Measurements from ENCODE around the gene XKR7.

Gene XKR7

GRCh38 chr20:31953556-31954148 is 14.3 kb upstream of the XKR7 start:
- H2BK12ac ChIP-seq (ENCODE audit: low read length in 2 of 2): no peak overlapping the region
- WGBS: 72% methylated on average over 6 of the region's 6 CpGs

GRCh38 chr20:31954500-31954899 is 13.5 kb upstream of the XKR7 start:
- H3K14ac ChIP-seq (ENCODE audit: low read length in 2 of 2): no peak overlapping the region
- no peak overlapping the region for H3K4ac ChIP-seq (ENCODE audit: low read depth in 1 of 2, low read length in 2 of 2)
- no peak overlapping the region for H3K9ac ChIP-seq (ENCODE audit: low read length)
- H4K8ac ChIP-seq (ENCODE audit: low read length): no peak overlapping the region
- no peaks in the 10 kb centered on the region for H3K9me3 ChIP-seq (ENCODE audit: control insufficient read depth, low read length)
- no peak overlapping the region for H2BK120ac ChIP-seq (ENCODE audit: low read depth, low read length)
- H4K91ac ChIP-seq (ENCODE audit: low read length): no peak overlapping the region
- H3K27me3 ChIP-seq (ENCODE audit: control insufficient read depth in 1 of 2, insufficient read depth in 1 of 2, low read length in 2 of 2): peaks cover 39 to 45% of the 10 kb centered on the region in 2 experiments
- no peak overlapping the region for H2BK15ac ChIP-seq (ENCODE audit: low read depth, poor library complexity, severe bottlenecking)
- 62% methylated on average over 1 of the region's 1 CpG for WGBS
- no peak for DNase-seq
- H2BK5ac ChIP-seq (ENCODE audit: low read depth, low read length, poor library complexity, severe bottlenecking): no peak overlapping the region
- H3K79me1 ChIP-seq (replicated peaks; ENCODE audit: low read length, poor library complexity, severe bottlenecking): peaks cover 8% of the 10 kb centered on the region
- H3K36me3 ChIP-seq (ENCODE audit: control insufficient read depth in 1 of 2, insufficient read depth in 2 of 2, low read depth in 1 of 2, low read length in 2 of 2): peaks cover 0 to 6% of the 10 kb centered on the region in 2 experiments
- no peak overlapping the region for H3K23ac ChIP-seq (ENCODE audit: low read length in 2 of 2)
- H3K18ac ChIP-seq (ENCODE audit: low read depth in 1 of 2, low read length in 2 of 2): no peak overlapping the region
- no peak overlapping the region for H2BK12ac ChIP-seq (ENCODE audit: low read length in 2 of 2)
- no peak overlapping the region for H2AFZ ChIP-seq (ENCODE audit: low read depth, low read length)
- H3K4me3 ChIP-seq (ENCODE audit: insufficient read depth in 1 of 2, low read depth in 1 of 2, low read length in 2 of 2): no peak overlapping the region
- H2AK5ac ChIP-seq (ENCODE audit: low read length, severe bottlenecking): no peak overlapping the region
- no peak overlapping the region for H3K27ac ChIP-seq (ENCODE audit: low read length, poor library complexity, severe bottlenecking)
- no peak overlapping the region for H3K4me2 ChIP-seq (ENCODE audit: low read length, poor library complexity, severe bottlenecking)
- peaks cover 4% of the 10 kb centered on the region for H3K4me1 ChIP-seq (ENCODE audit: control insufficient read depth, insufficient read depth, low read depth, low read length)

More at GRCh38 chr20:31953556-31954148, 14.3 kb upstream of the XKR7 start:
- H3K4ac ChIP-seq (ENCODE audit: low read depth in 1 of 2, low read length in 2 of 2): no peak overlapping the region
- H3K18ac ChIP-seq (ENCODE audit: low read depth in 1 of 2, low read length in 2 of 2): no peak overlapping the region
- H4K91ac ChIP-seq (ENCODE audit: low read length): no peak overlapping the region
- no peak overlapping the region for H3K14ac ChIP-seq (ENCODE audit: low read length in 2 of 2)
- no peak overlapping the region for H3K9ac ChIP-seq (ENCODE audit: low read length)
- H2AK5ac ChIP-seq (ENCODE audit: low read length, severe bottlenecking): no peak overlapping the region
- H2BK120ac ChIP-seq (ENCODE audit: low read depth, low read length): no peak overlapping the region
- DNase-seq: no peak
- no peak overlapping the region for H4K8ac ChIP-seq (ENCODE audit: low read length)
- H3K27me3 ChIP-seq (ENCODE audit: control insufficient read depth in 1 of 2, insufficient read depth in 1 of 2, low read length in 2 of 2): peaks cover 35 to 37% of the 10 kb centered on the region in 2 experiments
- no peak overlapping the region for H3K27ac ChIP-seq (ENCODE audit: low read length, poor library complexity, severe bottlenecking)
- H2AFZ ChIP-seq (ENCODE audit: low read depth, low read length): no peak overlapping the region
- peaks cover 4 to 9% of the 10 kb centered on the region in 2 experiments for H3K36me3 ChIP-seq (ENCODE audit: control insufficient read depth in 1 of 2, insufficient read depth in 2 of 2, low read depth in 1 of 2, low read length in 2 of 2)
- H2BK5ac ChIP-seq (ENCODE audit: low read depth, low read length, poor library complexity, severe bottlenecking): no peak overlapping the region
- no peak overlapping the region for H3K4me2 ChIP-seq (ENCODE audit: low read length, poor library complexity, severe bottlenecking)
- no peak overlapping the region for H3K4me3 ChIP-seq (ENCODE audit: insufficient read depth in 1 of 2, low read depth in 1 of 2, low read length in 2 of 2)
- H3K9me3 ChIP-seq (ENCODE audit: control insufficient read depth, low read length): no peaks in the 10 kb centered on the region
- H3K79me1 ChIP-seq (replicated peaks; ENCODE audit: low read length, poor library complexity, severe bottlenecking): peaks cover 11% of the 10 kb centered on the region
- no peak overlapping the region for H2BK15ac ChIP-seq (ENCODE audit: low read depth, poor library complexity, severe bottlenecking)
- H3K23ac ChIP-seq (ENCODE audit: low read length in 2 of 2): no peak overlapping the region
- peaks cover 4% of the 10 kb centered on the region for H3K4me1 ChIP-seq (ENCODE audit: control insufficient read depth, insufficient read depth, low read depth, low read length)

- H2AFZ ChIP-seq (ENCODE audit: low read depth, low read length): no peak overlapping the region
- no peaks in the 10 kb centered on the region for H3K79me1 ChIP-seq (replicated peaks; ENCODE audit: low read length, poor library complexity, severe bottlenecking)
- no peaks in the 10 kb centered on the region for H3K4me1 ChIP-seq (ENCODE audit: control insufficient read depth, insufficient read depth, low read depth, low read length)
- no peak overlapping the region for H2BK15ac ChIP-seq (ENCODE audit: low read depth, poor library complexity, severe bottlenecking)
- no peak overlapping the region for H2AK5ac ChIP-seq (ENCODE audit: low read length, severe bottlenecking)
- no peak overlapping the region for H2BK5ac ChIP-seq (ENCODE audit: low read depth, low read length, poor library complexity, severe bottlenecking)
- no peak overlapping the region for H3K14ac ChIP-seq (ENCODE audit: low read length in 2 of 2)
- H3K18ac ChIP-seq (ENCODE audit: low read depth in 1 of 2, low read length in 2 of 2): no peak overlapping the region
- 67% methylated on average over 11 of the region's 11 CpGs for WGBS
- DNase-seq: no peak
- H3K4me3 ChIP-seq (ENCODE audit: insufficient read depth in 1 of 2, low read depth in 1 of 2, low read length in 2 of 2): no peak overlapping the region
- no peaks in the 10 kb centered on the region for H3K36me3 ChIP-seq (ENCODE audit: control insufficient read depth in 1 of 2, insufficient read depth in 2 of 2, low read depth in 1 of 2, low read length in 2 of 2)
- H3K4me2 ChIP-seq (ENCODE audit: low read length, poor library complexity, severe bottlenecking): no peak overlapping the region
- no peaks in the 10 kb centered on the region for H3K9me3 ChIP-seq (ENCODE audit: control insufficient read depth, low read length)
- no peak overlapping the region for H3K27ac ChIP-seq (ENCODE audit: low read length, poor library complexity, severe bottlenecking)
- H3K4ac ChIP-seq (ENCODE audit: low read depth in 1 of 2, low read length in 2 of 2): no peak overlapping the region
- no peak overlapping the region for H2BK12ac ChIP-seq (ENCODE audit: low read length in 2 of 2)
- no peak overlapping the region for H3K23ac ChIP-seq (ENCODE audit: low read length in 2 of 2)
- H3K27me3 ChIP-seq (ENCODE audit: control insufficient read depth in 1 of 2, insufficient read depth in 1 of 2, low read length in 2 of 2): peaks cover 62 to 66% of the 10 kb centered on the region in 2 experiments
- no peak overlapping the region for H2BK120ac ChIP-seq (ENCODE audit: low read depth, low read length)
- no peak overlapping the region for H4K8ac ChIP-seq (ENCODE audit: low read length)
- no peak overlapping the region for H4K91ac ChIP-seq (ENCODE audit: low read length)
- no peak overlapping the region for H3K9ac ChIP-seq (ENCODE audit: low read length)
Observed at GRCh38 chr20:31956556-31957526, 11.1 kb upstream of the XKR7 start.

GRCh38 chr20:31962761-31963160 is 5.2 kb upstream of the XKR7 start:
- Histone ChIP-seq H3K27ac (ENCODE audit: low read length, poor library complexity, severe bottlenecking) (no peak overlapping the region), H2BK12ac (ENCODE audit: low read length in 2 of 2) (no peak overlapping the region), H3K79me1 (replicated peaks; ENCODE audit: low read length, poor library complexity, severe bottlenecking) (no peaks in the 10 kb centered on the region), H3K4me3 (ENCODE audit: insufficient read depth in 1 of 2, low read depth in 1 of 2, low read length in 2 of 2) (no peak overlapping the region), H3K18ac (ENCODE audit: low read depth in 1 of 2, low read length in 2 of 2) (no peak overlapping the region), H2BK120ac (ENCODE audit: low read depth, low read length) (no peak overlapping the region), H2BK5ac (ENCODE audit: low read depth, low read length, poor library complexity, severe bottlenecking) (no peak overlapping the region), H3K9me3 (ENCODE audit: control insufficient read depth, low read length) (no peaks in the 10 kb centered on the region), H3K27me3 (ENCODE audit: control insufficient read depth in 1 of 2, insufficient read depth in 1 of 2, low read length in 2 of 2) (peaks cover 81 to 88% of the 10 kb centered on the region in 2 experiments), H2AFZ (ENCODE audit: low read depth, low read length) (no peak overlapping the region), H3K4me1 (ENCODE audit: control insufficient read depth, insufficient read depth, low read depth, low read length) (peaks cover 1% of the 10 kb centered on the region), H3K23ac (ENCODE audit: low read length in 2 of 2) (no peak overlapping the region), H3K36me3 (ENCODE audit: control insufficient read depth in 1 of 2, insufficient read depth in 2 of 2, low read depth in 1 of 2, low read length in 2 of 2) (no peaks in the 10 kb centered on the region), H4K8ac (ENCODE audit: low read length) (no peak overlapping the region), H3K9ac (ENCODE audit: low read length) (no peak overlapping the region), H3K4ac (ENCODE audit: low read depth in 1 of 2, low read length in 2 of 2) (no peak overlapping the region), H3K4me2 (ENCODE audit: low read length, poor library complexity, severe bottlenecking) (no peak overlapping the region), H3K14ac (ENCODE audit: low read length in 2 of 2) (no peak overlapping the region), H4K91ac (ENCODE audit: low read length) (no peak overlapping the region), H2BK15ac (ENCODE audit: low read depth, poor library complexity, severe bottlenecking) (no peak overlapping the region), H2AK5ac (ENCODE audit: low read length, severe bottlenecking) (no peak overlapping the region)
- 73% methylated on average over 2 of the region's 2 CpGs for WGBS
- DNase-seq: no peak
